Measurements from ENCODE around the gene NTM.

GRCh38 chr11:131912134-131912533 is 541.7 kb downstream of the NTM start:
- TF ChIP-seq CTCF (IDR thresholded peaks at IDR 0.05) = no peak
- no peak for TF ChIP-seq POLR2A (IDR thresholded peaks at IDR 0.05)

Data from uterus (tissue), 2 donors.